Stimulated activated CD4-positive, alpha-beta T cell treated with anti-CD3 and anti-CD28 coated beads, TNF-alpha, amount 100 ng/mL, for 4 hours (primary cell): Measurements from ENCODE around the gene NUDT7.

Source experiments
- DNase-seq, 3 experiments: peaks; one replicate each; pipeline ENCODE4 v3.0.0-alpha.2; 2020; ENCODE audit warnings: low read depth in 3 of 3

Gene NUDT7

DNA sequence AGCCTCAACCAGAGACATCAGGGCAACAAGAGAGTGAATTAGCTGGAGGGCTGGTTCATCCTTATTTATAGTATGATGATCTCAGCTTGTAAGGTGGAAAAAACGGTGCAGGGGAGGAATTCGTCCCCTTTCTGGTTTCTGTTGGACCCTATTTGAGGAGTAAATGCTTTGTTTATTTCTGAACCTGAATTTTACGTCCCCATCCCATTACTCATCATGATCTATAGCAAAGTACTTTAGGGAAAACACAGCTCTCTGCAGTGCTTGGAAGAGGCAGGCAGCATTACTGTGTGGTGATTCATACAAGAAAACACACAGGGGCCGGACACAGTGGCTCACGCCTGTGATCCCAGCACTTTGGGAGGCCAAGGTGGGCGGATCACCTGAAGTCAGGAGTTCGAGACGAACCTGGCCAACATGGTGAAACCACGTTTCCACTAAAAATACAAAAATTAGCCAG, 58.1 kb downstream of the NUDT7 start:
- DNase-seq = no peak

- no peak for DNase-seq
Measured at GRCh38 chr16:77781091-77781490, 58.8 kb downstream of the NUDT7 start.

DNA sequence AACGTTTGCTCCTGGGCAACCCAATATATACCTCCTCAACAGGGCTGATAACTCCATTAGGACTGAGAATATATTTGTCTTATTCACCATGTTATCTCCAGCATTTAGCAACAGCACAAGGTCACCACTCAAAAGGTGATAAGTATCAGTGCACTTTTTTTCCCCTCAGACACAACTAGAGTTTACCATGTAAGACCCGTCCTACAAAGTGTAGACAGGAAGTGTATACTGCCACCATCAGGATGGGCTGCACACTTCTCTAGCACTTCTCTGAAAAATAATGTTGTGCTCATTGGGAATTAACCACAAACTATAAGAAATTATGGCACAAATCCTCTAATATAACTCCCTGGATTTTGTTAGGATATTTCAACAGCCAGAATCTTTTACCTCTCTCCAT, 60.4 kb downstream of the NUDT7 start:
- DNase-seq = no peak

- no peak for DNase-seq
Measured at GRCh38 chr16:77784441-77785372, 62.4 kb downstream of the NUDT7 start.

- DNase-seq = no peak
Measured at GRCh38 chr16:77785373-77785764, 63.1 kb downstream of the NUDT7 start.

- no peak for DNase-seq
Measured at GRCh38 chr16:77786186-77786847, 64.0 kb downstream of the NUDT7 start.

GRCh38 chr16:77787452-77787851, 65.1 kb downstream of the NUDT7 start:
- no peak for DNase-seq

DNA sequence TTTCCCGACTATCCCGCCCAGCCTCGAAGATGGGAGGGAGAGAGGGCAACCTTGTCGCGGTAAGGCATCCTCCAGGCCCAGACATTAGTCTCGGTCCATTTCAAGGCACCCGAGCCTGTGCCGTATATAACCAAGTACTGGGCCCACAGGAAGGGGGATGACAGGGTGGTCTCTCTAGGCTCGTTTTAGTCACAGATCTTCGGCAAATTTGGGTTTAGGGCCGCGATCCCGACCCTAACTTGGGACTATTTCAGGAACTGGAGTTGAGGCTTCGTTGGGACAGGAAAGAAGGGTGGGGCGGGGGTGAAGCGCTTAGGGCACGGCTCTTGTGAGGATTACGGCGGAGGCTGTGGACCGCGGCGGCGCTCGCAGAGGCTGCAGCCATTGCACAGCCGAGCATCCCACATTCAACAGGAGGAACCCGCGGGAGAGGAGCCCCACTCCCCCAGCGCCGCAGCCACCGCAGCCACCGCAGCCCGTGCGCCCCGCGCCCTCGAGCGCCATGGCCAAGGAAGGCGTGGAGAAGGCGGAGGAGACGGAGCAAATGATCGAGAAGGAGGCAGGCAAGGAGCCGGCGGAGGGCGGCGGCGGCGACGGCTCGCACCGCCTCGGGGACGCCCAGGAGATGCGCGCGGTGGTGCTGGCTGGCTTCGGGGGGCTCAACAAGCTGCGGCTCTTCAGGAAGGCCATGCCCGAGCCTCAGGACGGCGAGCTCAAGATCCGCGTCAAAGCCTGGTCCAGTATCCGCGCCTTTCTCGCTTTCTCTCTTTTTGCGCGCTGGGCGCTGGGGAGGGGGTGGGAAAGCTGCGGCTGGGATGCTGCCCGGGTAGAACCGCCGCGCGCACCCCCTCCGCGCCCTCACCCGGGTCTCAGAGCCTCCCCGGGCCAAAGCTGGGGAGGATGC, 66.1 kb downstream of the NUDT7 start, which contains the start of gene VAT1L:
Gene VAT1L, plus strand, starts transcription at position 384 of the 904 bp plus-strand sequence. Its CDS starts 119 bp downstream, at position 503.
- DNase-seq = no peak

GRCh38 chr16:77789085-77790008, 67.0 kb downstream of the NUDT7 start:
- no peak for DNase-seq

DNA sequence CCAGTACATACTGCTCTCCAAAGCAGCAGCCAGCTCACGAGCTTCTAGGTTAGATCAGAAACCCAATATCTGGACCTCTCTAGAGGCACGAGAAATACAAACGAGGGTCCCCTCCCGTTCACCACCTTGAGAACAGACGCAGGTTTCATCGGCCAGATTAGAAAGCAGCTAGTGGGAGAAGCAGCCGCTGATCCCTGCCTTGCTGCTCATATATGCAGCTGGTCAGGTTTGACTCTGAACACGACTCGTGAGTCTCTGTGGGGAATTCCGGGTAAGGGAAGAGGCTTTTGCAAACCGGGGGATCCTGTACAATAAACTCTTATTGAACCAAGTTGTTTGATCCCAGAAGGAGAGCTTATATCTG, 67.7 kb downstream of the NUDT7 start:
- no peak for DNase-seq

- DNase-seq = no peak
Measured at GRCh38 chr16:77790912-77791311, 68.6 kb downstream of the NUDT7 start.
